AG04449 (cell line): Measurements from ENCODE around the gene ATF4.

ENCODE experiments used
- CTCF ChIA-PET: fragments of 350-600 bp; formaldehyde crosslinking; extraction: SDS; loops from one replicate; lab custom pipeline; 2021; ENCODE audit warnings: antibody characterized with exemption; lab: Yijun Ruan, JAX
- POLR2A ChIA-PET: fragments of 400-600, 350-600 bp; formaldehyde crosslinking; extraction: SDS; loops from one replicate; lab custom pipeline; 2020; ENCODE audit warnings: antibody characterized with exemption, inconsistent platforms; lab: Yijun Ruan, JAX
- DNase-seq: peaks from one replicate; pipeline ENCODE4 v3.0.0-alpha.2; 2010; ENCODE audit warnings: low read depth, low spot score
- H3K4me3 ChIP-seq: 2 replicates; pipeline ENCODE4 v1.5.1; 2011; ENCODE audit warnings: low read depth, mild to moderate bottlenecking, control low read depth, low read length
- CTCF ChIP-seq: IDR thresholded peaks from one replicate; pipeline ENCODE4 v1.5.1; 2011; ENCODE audit warnings: mild to moderate bottlenecking, moderate library complexity, low read length, control low read depth, inconsistent platforms; ENCODE audit not compliant: insufficient read depth; ENCODE audit errors: missing control alignments

Gene ATF4

GRCh38 chr22:39546889-39547586 is 26.7 kb downstream of the ATF4 start:
- TF ChIP-seq CTCF: no peak
- H3K4me3 ChIP-seq: no peak overlapping the region
- ChIA-PET POLR2A (no interaction called here), CTCF (interaction anchor here (0.9 to 27.5 kb wide), 2 partner anchors 12 to 483 kb away, joined by 6 to 1079 read pairs; no protein-coding TSS in a partner anchor)
- DNase-seq: no peak

GRCh38 chr22:39547587-39547947 is 27.2 kb downstream of the ATF4 start:
- CTCF ChIA-PET: interaction anchor here (0.9 to 27.5 kb wide), 3 partner anchors 13 to 482 kb away, joined by 6 to 1079 read pairs (median 15); partner anchors contain the start of gene RPS19BP1
- no peak for DNase-seq
- POLR2A ChIA-PET: no interaction called here
- TF ChIP-seq CTCF: no peak
- no peak overlapping the region for H3K4me3 ChIP-seq

- DNase-seq: no peak
- TF ChIP-seq CTCF: no peak
- ChIA-PET POLR2A (no interaction called here), CTCF (interaction anchor here (2.9 to 27.5 kb wide), 2 partner anchors 18 to 476 kb away, joined by 16 to 1079 read pairs; no protein-coding TSS in a partner anchor)
- no peak overlapping the region for H3K4me3 ChIP-seq
Measured at GRCh38 chr22:39553429-39553828, 33.1 kb downstream of the ATF4 start.

- no peak for TF ChIP-seq CTCF
- POLR2A ChIA-PET: no interaction called here
- CTCF ChIA-PET: interaction anchor here (1.6 kb wide), 1 partner anchor 19 kb away, joined by 5 read pairs; no protein-coding TSS in a partner anchor
- no peak overlapping the region for H3K4me3 ChIP-seq
- no peak for DNase-seq
Measured at GRCh38 chr22:39554151-39554550, 33.8 kb downstream of the ATF4 start.

- CTCF ChIA-PET: interaction anchor here (0.8 to 5.8 kb wide), 3 partner anchors 22 to 477 kb away, joined by 5 to 39 read pairs (median 7); no protein-coding TSS in a partner anchor
- POLR2A ChIA-PET: no interaction called here
- H3K4me3 ChIP-seq: no peak overlapping the region
- TF ChIP-seq CTCF: peak; percentile 21
- no peak for DNase-seq
Measured at GRCh38 chr22:39556970-39557841, 36.8 kb downstream of the ATF4 start.
